ENCODE data around the gene SPATA20.

Gene SPATA20

DNA sequence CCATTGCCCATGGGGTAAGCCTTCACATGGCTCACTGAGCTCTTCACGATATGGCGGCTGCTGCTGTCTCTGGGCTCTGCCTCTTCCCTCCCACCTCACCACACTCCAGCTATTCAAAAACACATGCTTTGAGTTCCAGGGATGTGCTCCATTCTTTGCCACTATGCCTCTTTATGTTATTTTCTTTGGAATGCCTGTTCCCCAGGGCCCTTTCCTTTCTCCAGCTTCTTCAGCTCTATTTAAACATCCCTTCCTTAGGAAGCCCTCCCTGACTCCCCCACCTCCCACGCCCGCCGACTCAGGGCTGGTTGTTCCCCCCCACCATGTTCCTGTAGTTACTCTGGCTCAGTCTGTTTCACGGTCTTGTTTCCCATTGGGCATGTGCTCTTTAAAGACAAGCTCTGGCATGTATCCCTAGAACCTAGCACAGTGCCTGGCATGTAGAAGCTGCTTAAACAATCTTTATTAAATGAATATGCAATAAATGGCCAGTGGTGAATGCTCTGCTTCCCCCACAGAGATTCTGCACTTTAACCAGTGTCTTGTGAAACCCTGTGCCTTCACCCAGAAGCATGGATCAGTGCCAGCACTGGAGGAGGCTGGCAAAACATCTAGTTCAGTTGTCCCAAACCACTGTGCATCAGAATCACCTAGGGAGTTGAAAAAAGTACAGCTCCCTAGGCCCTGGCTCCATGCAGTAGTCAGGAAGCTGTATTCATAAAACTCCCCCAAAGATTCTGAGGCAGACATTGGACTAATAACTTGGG, 31.9 kb upstream of the SPATA20 start:
- TF ChIP-seq CEBPB (IDR thresholded peaks at IDR 0.05) (no peak), TEAD4 (IDR thresholded peaks at IDR 0.05) (0 out of 2 replicates have a peak, but pooled peaks have one; percentile 30), YY1 (IDR thresholded peaks at IDR 0.05; ENCODE audit: low read depth) (no peak)

- no peak for TF ChIP-seq FOXM1 (IDR thresholded peaks at IDR 0.05; ENCODE audit: borderline replicate concordance, low read depth)
- TF ChIP-seq, protein P1, sequence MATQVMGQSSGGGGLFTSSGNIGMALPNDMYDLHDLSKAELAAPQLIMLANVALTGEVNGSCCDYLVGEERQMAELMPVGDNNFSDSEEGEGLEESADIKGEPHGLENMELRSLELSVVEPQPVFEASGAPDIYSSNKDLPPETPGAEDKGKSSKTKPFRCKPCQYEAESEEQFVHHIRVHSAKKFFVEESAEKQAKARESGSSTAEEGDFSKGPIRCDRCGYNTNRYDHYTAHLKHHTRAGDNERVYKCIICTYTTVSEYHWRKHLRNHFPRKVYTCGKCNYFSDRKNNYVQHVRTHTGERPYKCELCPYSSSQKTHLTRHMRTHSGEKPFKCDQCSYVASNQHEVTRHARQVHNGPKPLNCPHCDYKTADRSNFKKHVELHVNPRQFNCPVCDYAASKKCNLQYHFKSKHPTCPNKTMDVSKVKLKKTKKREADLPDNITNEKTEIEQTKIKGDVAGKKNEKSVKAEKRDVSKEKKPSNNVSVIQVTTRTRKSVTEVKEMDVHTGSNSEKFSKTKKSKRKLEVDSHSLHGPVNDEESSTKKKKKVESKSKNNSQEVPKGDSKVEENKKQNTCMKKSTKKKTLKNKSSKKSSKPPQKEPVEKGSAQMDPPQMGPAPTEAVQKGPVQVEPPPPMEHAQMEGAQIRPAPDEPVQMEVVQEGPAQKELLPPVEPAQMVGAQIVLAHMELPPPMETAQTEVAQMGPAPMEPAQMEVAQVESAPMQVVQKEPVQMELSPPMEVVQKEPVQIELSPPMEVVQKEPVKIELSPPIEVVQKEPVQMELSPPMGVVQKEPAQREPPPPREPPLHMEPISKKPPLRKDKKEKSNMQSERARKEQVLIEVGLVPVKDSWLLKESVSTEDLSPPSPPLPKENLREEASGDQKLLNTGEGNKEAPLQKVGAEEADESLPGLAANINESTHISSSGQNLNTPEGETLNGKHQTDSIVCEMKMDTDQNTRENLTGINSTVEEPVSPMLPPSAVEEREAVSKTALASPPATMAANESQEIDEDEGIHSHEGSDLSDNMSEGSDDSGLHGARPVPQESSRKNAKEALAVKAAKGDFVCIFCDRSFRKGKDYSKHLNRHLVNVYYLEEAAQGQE (IDR thresholded peaks at IDR 0.05; ENCODE audit: low read depth) = no peak
- TF ChIP-seq TEAD4 (IDR thresholded peaks at IDR 0.05) = no peak
- TF ChIP-seq ZBTB7A (IDR thresholded peaks at IDR 0.05; ENCODE audit: low read depth) = no peak
- TF ChIP-seq NFIC (IDR thresholded peaks at IDR 0.05) = no peak
- TF ChIP-seq CREB1 (IDR thresholded peaks at IDR 0.05; ENCODE audit: low read depth) = no peak
Observed at GRCh38 chr17:50517011-50517410, 30.0 kb upstream of the SPATA20 start.

GRCh38 chr17:50517504-50518383, 29.2 kb upstream of the SPATA20 start:
- TF ChIP-seq TAF1 (IDR thresholded peaks at IDR 0.05; ENCODE audit: low read depth) (no peak), TEAD4 (IDR thresholded peaks at IDR 0.05) (no peak), EP300 (IDR thresholded peaks at IDR 0.05; ENCODE audit: borderline replicate concordance) (no peak), RAD21 (IDR thresholded peaks at IDR 0.05; ENCODE audit: low read depth) (no peak), ZBTB7A (IDR thresholded peaks at IDR 0.05; ENCODE audit: low read depth) (no peak), TCF12 (IDR thresholded peaks at IDR 0.05; ENCODE audit: low read depth) (no peak), EGR1 (IDR thresholded peaks at IDR 0.05) (no peak), CEBPB (IDR thresholded peaks at IDR 0.05) (no peak), YY1 (IDR thresholded peaks at IDR 0.05; ENCODE audit: low read depth) (no peak), FOXM1 (IDR thresholded peaks at IDR 0.05; ENCODE audit: borderline replicate concordance, low read depth) (no peak), CREB1 (IDR thresholded peaks at IDR 0.05; ENCODE audit: low read depth) (no peak), USF1 (IDR thresholded peaks at IDR 0.05) (no peak), NFIC (IDR thresholded peaks at IDR 0.05) (no peak)
- TF ChIP-seq, protein P1 (IDR thresholded peaks at IDR 0.05; ENCODE audit: low read depth) = no peak
- TF ChIP-seq, protein P2, sequence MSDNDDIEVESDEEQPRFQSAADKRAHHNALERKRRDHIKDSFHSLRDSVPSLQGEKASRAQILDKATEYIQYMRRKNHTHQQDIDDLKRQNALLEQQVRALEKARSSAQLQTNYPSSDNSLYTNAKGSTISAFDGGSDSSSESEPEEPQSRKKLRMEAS (IDR thresholded peaks at IDR 0.05) = no peak

DNA sequence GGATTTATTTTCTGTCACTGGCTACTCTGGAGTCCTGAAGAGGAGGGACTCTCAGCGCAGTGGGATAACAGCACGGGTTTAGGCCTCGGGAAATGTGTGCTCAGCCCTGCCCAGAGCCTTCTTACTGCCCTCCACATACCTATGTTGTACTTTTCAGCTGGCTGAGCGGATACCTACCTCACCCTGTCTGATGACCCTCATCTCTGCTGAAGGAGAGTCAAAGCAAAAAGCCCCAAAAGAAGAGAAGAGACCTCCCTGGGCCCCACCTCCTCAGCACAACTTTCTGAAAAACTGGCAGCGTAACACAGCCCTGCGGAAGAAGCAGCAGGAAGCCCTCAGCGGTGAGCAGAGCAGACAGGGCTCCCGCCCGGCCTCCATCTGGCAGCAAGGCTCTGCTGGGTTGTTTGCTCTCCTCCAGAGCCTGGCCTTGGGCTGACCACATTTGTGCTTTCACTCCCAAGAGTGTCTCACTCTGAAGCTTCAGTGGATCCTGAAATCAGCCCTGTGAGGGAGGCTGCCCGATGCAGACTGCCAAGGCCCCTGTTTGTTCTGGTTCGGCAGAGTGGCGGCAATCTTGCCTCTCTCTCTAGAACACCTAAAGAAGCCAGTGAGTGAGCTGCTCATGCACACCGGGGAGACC, 28.5 kb upstream of the SPATA20 start:
- no peak for TF ChIP-seq USF1 (IDR thresholded peaks at IDR 0.05)
- TF ChIP-seq EGR1 (IDR thresholded peaks at IDR 0.05) = no peak
- TF ChIP-seq FOXM1 (IDR thresholded peaks at IDR 0.05; ENCODE audit: borderline replicate concordance, low read depth) = no peak
- no peak for TF ChIP-seq ZBTB7A (IDR thresholded peaks at IDR 0.05; ENCODE audit: low read depth)
- TF ChIP-seq, protein P2 (IDR thresholded peaks at IDR 0.05) = no peak
- TF ChIP-seq EP300 (IDR thresholded peaks at IDR 0.05; ENCODE audit: borderline replicate concordance) = no peak
- no peak for TF ChIP-seq CREB1 (IDR thresholded peaks at IDR 0.05; ENCODE audit: low read depth)
- no peak for TF ChIP-seq CEBPB (IDR thresholded peaks at IDR 0.05)
- no peak for TF ChIP-seq TCF12 (IDR thresholded peaks at IDR 0.05; ENCODE audit: low read depth)
- TF ChIP-seq, protein P1 (IDR thresholded peaks at IDR 0.05; ENCODE audit: low read depth) = no peak
- no peak for TF ChIP-seq TAF1 (IDR thresholded peaks at IDR 0.05; ENCODE audit: low read depth)
- TF ChIP-seq YY1 (IDR thresholded peaks at IDR 0.05; ENCODE audit: low read depth) = no peak
- TF ChIP-seq RAD21 (IDR thresholded peaks at IDR 0.05; ENCODE audit: low read depth) = no peak
- TF ChIP-seq NFIC (IDR thresholded peaks at IDR 0.05) = no peak
